ENCODE measurements around the gene MAP4.

DNA sequence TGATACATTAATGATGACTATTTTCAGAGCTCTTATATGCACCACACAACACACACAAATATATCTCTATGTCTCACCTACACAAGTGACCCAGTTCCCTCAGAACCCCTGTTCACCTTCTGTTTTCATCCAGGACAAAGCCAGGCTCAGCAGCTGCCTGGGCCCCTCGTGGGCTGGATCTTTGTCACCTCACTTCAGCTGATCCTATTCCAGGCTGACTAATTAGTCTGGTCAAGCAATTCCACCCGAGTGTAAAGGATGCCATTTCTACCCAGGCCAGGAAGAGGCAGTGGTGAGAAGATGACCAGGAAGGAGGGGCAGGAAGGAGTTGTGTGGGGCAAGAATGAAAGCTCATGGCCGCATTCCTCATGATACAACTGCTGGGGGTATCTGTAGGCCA is 151.0 kb downstream of the MAP4 start:
- no peak for TF ChIP-seq SUZ12 (IDR thresholded peaks at IDR 0.05; ENCODE audit: extremely low read depth, insufficient read depth, insufficient read length)
- no peak for TF ChIP-seq YY1 (IDR thresholded peaks at IDR 0.05; ENCODE audit: insufficient read depth, insufficient read length)

All from NT2/D1 (cell line).